Thyroid gland (tissue), 4 donors: ENCODE data around the gene VEPH1. TPM values are rescaled to one million over a fixed set of nuclear protein-coding genes. Genes with fewer than 3 reads are reported as not detected.
A peak's percentile ranks its signal among the peaks of the same experiment; 100 is the strongest.

Experiments used
- DNase-seq, 2 donors: peaks; one replicate each; pipeline ENCODE4 v3.0.0-alpha.2; 2019
- H3K27ac ChIP-seq, 3 donors: fragments of 200-600 bp; sonication (generic); 1 replicate in 2 of 3; 2 replicates in 1 of 3; pipeline ENCODE4 v1.5.1; 2016 to 2019; ENCODE audit warnings: mild to moderate bottlenecking in 1 of 3, moderate library complexity in 1 of 3
- H3K27me3 ChIP-seq: fragments of 200-600 bp; sonication (generic); one replicate; pipeline ENCODE4 v1.5.1; 2019
- H3K36me3 ChIP-seq, 2 donors: fragments of 200-600 bp; sonication (generic); one replicate each; pipeline ENCODE4 v1.5.1; 2016 to 2019
- H3K4me1 ChIP-seq, 2 donors: fragments of 200-600 bp; sonication (generic); one replicate each; pipeline ENCODE4 v1.5.1; 2017 to 2019
- H3K4me3 ChIP-seq, 3 donors: fragments of 200-600 bp; sonication (generic); replicated peaks in 1 of 3; 1 replicate in 2 of 3; 2 replicates in 1 of 3; pipeline ENCODE4 v1.5.1; 2016; ENCODE audit warnings: mild to moderate bottlenecking in 1 of 3
- H3K9me3 ChIP-seq: fragments of 200-600 bp; sonication (generic); one replicate; pipeline ENCODE4 v1.5.1; 2017
- POLR2A ChIP-seq, 2 donors: fragments of 450-650 bp; IDR thresholded peaks; one replicate each; pipeline ENCODE4 v1.6.1; 2017; ENCODE audit warnings: antibody characterized with exemption in 2 of 2, mild to moderate bottlenecking in 2 of 2, moderate library complexity in 1 of 2
- WGBS, 2 donors: methylation state at CpG; one replicate each; pipeline ENCODE4 v1.1.5; 2017; 5-methylcytosine and 5-hydroxymethylcytosine counted together
- intact Hi-C: fragments of 100-400 bp; cut with DNase I; formaldehyde crosslinking; loops from one replicate; pipeline ENCODE4 v1.15.1; 2023
- total RNA-seq, 4 donors: library from RNA; depleted of rRNA; stranded (reverse); fragments of >200 nt; gene quantifications; one replicate each; pipeline ENCODE4 v1.2.3, GENCODE V29; 2016
- TF ChIP-seq, protein P1 (sequence below), 6 experiments: fragments of 200-600 bp in 3 of 6; fragments of 450-650 bp in 3 of 6; sonication (generic) in 3 of 6; IDR thresholded peaks; one replicate each; pipeline ENCODE4 v1.5.1; 2016 to 2019; ENCODE audit warnings: antibody characterized with exemption in 6 of 6, mild to moderate bottlenecking in 2 of 6, inconsistent platforms in 1 of 6, moderate library complexity in 1 of 6

VEPH1 gene
- total RNA-seq, 4 donors from 2014 or later: 1.7 to 12.0 (median 5.0) TPM

DNA sequence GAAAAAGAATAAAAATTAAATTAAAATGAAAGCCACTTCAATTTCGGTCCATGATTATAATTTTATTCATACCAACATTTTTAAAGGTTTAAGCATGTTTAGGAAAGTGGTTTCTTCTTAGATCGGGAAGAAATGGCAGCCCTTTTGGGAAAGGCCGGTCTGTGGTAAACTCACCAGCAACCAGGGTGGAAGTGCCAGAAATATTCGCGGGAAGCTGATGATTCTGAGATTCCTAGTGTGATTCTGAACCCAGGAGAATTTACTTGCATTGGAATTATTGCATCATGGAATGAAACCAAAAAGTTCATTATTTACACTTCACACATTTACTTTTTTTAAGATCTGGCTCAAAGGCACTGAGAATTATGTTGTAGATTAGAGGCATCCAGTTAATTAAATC lies 246.1 kb downstream of the VEPH1 start:
- no peak overlapping the region for H3K27ac ChIP-seq
- no peak for TF ChIP-seq POLR2A (IDR thresholded peaks at IDR 0.05)
- TF ChIP-seq, protein P1, sequence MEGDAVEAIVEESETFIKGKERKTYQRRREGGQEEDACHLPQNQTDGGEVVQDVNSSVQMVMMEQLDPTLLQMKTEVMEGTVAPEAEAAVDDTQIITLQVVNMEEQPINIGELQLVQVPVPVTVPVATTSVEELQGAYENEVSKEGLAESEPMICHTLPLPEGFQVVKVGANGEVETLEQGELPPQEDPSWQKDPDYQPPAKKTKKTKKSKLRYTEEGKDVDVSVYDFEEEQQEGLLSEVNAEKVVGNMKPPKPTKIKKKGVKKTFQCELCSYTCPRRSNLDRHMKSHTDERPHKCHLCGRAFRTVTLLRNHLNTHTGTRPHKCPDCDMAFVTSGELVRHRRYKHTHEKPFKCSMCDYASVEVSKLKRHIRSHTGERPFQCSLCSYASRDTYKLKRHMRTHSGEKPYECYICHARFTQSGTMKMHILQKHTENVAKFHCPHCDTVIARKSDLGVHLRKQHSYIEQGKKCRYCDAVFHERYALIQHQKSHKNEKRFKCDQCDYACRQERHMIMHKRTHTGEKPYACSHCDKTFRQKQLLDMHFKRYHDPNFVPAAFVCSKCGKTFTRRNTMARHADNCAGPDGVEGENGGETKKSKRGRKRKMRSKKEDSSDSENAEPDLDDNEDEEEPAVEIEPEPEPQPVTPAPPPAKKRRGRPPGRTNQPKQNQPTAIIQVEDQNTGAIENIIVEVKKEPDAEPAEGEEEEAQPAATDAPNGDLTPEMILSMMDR (IDR thresholded peaks at IDR 0.05): no peak
- no peak overlapping the region for H3K4me3 ChIP-seq
- no peaks in the 10 kb centered on the region for H3K27me3 ChIP-seq
- no peak for DNase-seq
- H3K9me3 ChIP-seq: no peaks in the 10 kb centered on the region
- no peaks in the 10 kb centered on the region for H3K36me3 ChIP-seq
- WGBS, 2 donors: 86 to 93% methylated on average over 5 of the region's 5 CpGs
- H3K4me1 ChIP-seq: no peaks in the 10 kb centered on the region
- intact Hi-C loops: no loop called here

DNA sequence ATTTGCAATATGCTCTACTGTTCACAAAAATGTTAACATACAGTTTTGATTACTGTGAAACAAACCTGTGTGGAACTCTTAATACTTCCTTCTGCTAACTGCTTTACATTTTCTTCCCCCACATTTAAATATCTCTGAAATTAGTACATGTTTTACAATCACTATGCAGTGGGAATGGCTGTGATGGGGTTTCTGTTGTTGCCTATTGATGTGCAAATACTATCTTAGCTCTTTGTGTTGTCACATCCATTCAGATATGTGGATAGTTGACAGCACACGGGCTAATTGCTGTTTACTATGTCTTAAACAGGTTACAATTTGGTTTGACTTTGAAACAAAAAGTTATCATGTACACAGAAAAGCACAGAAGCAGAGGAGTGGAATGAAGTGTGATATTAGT lies 247.4 kb downstream of the VEPH1 start:
- TF ChIP-seq, protein P1 (IDR thresholded peaks at IDR 0.05): no peak
- no peak for TF ChIP-seq POLR2A (IDR thresholded peaks at IDR 0.05)
- 33 to 42% methylated on average over 1 of the region's 1 CpG for WGBS, 2 donors
- no peaks in the 10 kb centered on the region for H3K9me3 ChIP-seq
- no peak for DNase-seq
- H3K36me3 ChIP-seq: no peaks in the 10 kb centered on the region
- H3K27ac ChIP-seq: no peak overlapping the region
- intact Hi-C loops: no loop called here
- H3K4me3 ChIP-seq: no peak overlapping the region
- H3K4me1 ChIP-seq: no peaks in the 10 kb centered on the region
- H3K27me3 ChIP-seq: no peaks in the 10 kb centered on the region

DNA sequence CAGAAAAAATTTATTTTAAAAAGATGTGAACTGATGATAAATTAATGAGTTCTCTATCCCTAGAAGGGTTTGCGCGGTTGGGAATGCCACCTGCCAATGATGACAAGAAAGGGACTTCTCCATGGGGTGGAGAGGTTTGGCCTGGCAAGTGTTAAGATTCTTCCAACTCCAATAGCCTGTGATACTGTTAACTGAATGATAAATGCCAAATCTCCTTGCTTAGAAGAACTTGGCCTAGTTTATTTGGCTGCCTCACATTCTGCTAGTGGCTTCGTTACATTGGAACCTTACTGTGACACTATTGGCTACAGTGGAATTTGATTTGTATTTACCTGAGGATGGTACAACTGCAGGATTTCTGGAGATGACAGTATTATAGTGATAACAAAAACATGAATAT lies 251.5 kb downstream of the VEPH1 start:
- 81 to 91% methylated on average over 3 of the region's 3 CpGs for WGBS, 2 donors
- Histone ChIP-seq H3K27ac (no peak overlapping the region), H3K4me3 (no peak overlapping the region), H3K36me3 (no peaks in the 10 kb centered on the region), H3K9me3 (no peaks in the 10 kb centered on the region), H3K4me1 (peaks cover 0 to 11% of the 10 kb centered on the region in 2 donors), H3K27me3 (no peaks in the 10 kb centered on the region)
- no peak for DNase-seq
- intact Hi-C loops: no loop called here
- TF ChIP-seq POLR2A (IDR thresholded peaks at IDR 0.05): no peak
- TF ChIP-seq, protein P1 (IDR thresholded peaks at IDR 0.05): no peak

DNA sequence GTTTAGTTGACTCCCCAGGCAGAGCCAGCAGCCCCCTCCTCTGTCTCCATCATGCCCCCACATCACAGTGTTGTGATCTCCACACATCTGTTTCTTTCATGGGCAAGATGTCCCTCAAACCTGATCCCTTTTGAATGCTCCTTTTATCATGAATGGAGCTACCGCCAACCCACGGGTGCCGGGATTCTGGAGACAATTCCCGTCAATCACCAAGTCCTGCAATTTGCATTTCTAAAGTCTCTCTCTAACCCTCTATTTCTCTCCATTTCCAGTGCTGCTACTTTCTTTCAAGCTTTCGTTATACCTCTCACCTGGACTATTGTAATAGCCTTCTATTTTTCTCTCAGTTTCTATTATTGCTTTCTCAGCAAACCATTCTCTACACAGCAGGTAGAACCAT lies 253.6 kb downstream of the VEPH1 start:
- TF ChIP-seq POLR2A (IDR thresholded peaks at IDR 0.05): no peak
- TF ChIP-seq, protein P1 (IDR thresholded peaks at IDR 0.05): no peak

DNA sequence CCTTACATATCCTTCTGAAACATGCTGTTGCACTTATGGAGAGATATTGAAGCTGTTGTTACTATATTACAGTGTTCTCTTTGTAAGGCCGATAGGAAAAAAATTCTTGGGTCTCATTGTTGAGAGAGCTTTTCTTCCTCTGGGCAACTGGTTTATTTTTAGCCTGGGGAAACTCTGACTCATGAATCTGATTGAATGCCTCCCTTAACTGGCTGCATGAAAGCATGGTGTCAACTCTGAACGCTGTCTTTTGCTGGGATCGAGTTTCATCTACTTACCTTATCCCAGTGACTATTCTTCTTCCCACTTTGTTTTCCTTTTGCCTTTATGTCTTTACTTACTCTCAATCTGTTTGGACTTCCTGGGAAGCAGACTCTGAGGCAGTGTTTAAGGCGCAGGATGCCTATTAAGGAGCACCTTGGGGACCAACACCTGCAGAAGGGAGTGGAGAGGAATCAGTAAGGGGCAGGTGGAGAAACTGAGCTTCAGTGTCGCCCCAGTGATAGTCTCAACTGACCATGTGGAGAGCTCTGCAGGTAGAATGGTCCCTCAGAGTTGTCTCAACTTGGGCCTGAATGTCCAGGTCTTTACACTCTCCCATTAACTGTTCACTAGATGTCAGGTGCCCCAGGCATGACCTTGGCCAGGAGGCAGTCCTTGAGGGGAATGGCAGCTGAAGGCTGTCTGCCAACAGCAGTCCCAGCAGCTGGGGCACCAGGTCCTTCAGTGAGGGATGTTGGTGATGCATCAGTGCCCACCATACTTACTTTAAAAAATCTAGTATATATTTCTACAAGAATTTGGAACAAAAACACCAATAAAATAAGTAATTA lies 254.4 kb downstream of the VEPH1 start:
- TF ChIP-seq, protein P1 (IDR thresholded peaks at IDR 0.05): no peak
- TF ChIP-seq POLR2A (IDR thresholded peaks at IDR 0.05): no peak
- 60 to 67% methylated on average over 5 of the region's 5 CpGs for WGBS, 2 donors
- no peak overlapping the region for H3K4me3 ChIP-seq
- H3K27ac ChIP-seq: no peak overlapping the region
- no peaks in the 10 kb centered on the region for H3K9me3 ChIP-seq
- intact Hi-C loops: no loop called here
- H3K36me3 ChIP-seq: no peaks in the 10 kb centered on the region
- H3K4me1 ChIP-seq: peaks cover 0 to 11% of the 10 kb centered on the region in 2 donors
- peak; percentile 41 to 42 for DNase-seq
- H3K27me3 ChIP-seq: no peaks in the 10 kb centered on the region

More for the DNA sequence above, 253.6 kb downstream of the VEPH1 start:
- H3K4me3 ChIP-seq: no peak overlapping the region
- no peaks in the 10 kb centered on the region for H3K36me3 ChIP-seq
- no peak overlapping the region for H3K27ac ChIP-seq
- no peak for DNase-seq
- no peaks in the 10 kb centered on the region for H3K9me3 ChIP-seq
- intact Hi-C loops: no loop called here
- WGBS, 2 donors: 94 to 95% methylated on average over 5 of the region's 5 CpGs
- no peaks in the 10 kb centered on the region for H3K27me3 ChIP-seq
- H3K4me1 ChIP-seq: peaks cover 0 to 11% of the 10 kb centered on the region in 2 donors
